H9 (cell line): ENCODE measurements around the gene PRPF6. TPM values are rescaled to one million over a fixed set of nuclear protein-coding genes. Genes with fewer than 3 reads are reported as not detected.

Experiments used
- DNase-seq: peaks from one replicate; pipeline ENCODE4 v3.0.0-alpha.2; 2017
- H2AFZ ChIP-seq: one replicate; pipeline ENCODE4 v1.6.1; 2013; ENCODE audit warnings: mild to moderate bottlenecking, low read length, control low read depth, moderate library complexity
- H2AK5ac ChIP-seq: 2 replicates; pipeline ENCODE4 v1.6.1; 2013; ENCODE audit warnings: low read length, control low read depth, mixed read lengths; ENCODE audit not compliant: insufficient read length
- H2BK120ac ChIP-seq: one replicate; pipeline ENCODE4 v1.6.1; 2013; ENCODE audit warnings: low read depth, mild to moderate bottlenecking, low read length, control low read depth, inconsistent platforms; ENCODE audit not compliant: poor library complexity, severe bottlenecking
- H2BK12ac ChIP-seq: 2 replicates; pipeline ENCODE4 v1.6.1; 2013; ENCODE audit warnings: low read length, control low read depth, mixed read lengths, low read depth; ENCODE audit not compliant: insufficient read length
- H2BK15ac ChIP-seq: 2 replicates; pipeline ENCODE4 v1.6.1; 2013; ENCODE audit warnings: low read depth, low read length, control low read depth
- H2BK20ac ChIP-seq: one replicate; pipeline ENCODE4 v1.6.1; 2013; ENCODE audit warnings: low read depth, mild to moderate bottlenecking, low read length, control low read depth, inconsistent platforms; ENCODE audit not compliant: poor library complexity, severe bottlenecking
- H2BK5ac ChIP-seq: 2 replicates; pipeline ENCODE4 v1.6.1; 2013; ENCODE audit warnings: low read length, control low read depth, mixed read lengths; ENCODE audit not compliant: insufficient read length
- H3K14ac ChIP-seq: 2 replicates; pipeline ENCODE4 v1.6.1; 2013; ENCODE audit warnings: low read length, control low read depth; ENCODE audit not compliant: insufficient read depth
- H3K18ac ChIP-seq: 2 replicates; pipeline ENCODE4 v1.6.1; 2013; ENCODE audit warnings: low read depth, mild to moderate bottlenecking, mixed read lengths, low read length, control low read depth; ENCODE audit not compliant: insufficient read length
- H3K23ac ChIP-seq: 2 replicates; pipeline ENCODE4 v1.6.1; 2013; ENCODE audit warnings: low read length, control low read depth, mixed read lengths, low read depth; ENCODE audit not compliant: insufficient read length
- H3K23me2 ChIP-seq: 2 replicates; pipeline ENCODE4 v1.6.1; 2013; ENCODE audit warnings: low read depth, mild to moderate bottlenecking, mixed read lengths, low read length, control low read depth; ENCODE audit not compliant: insufficient read length, poor library complexity, severe bottlenecking
- H3K27ac ChIP-seq: 2 replicates; pipeline ENCODE4 v1.5.1; 2013; ENCODE audit warnings: low read length, control low read depth, mixed read lengths, low read depth; ENCODE audit not compliant: insufficient read length
- H3K27me3 ChIP-seq: 2 replicates; pipeline ENCODE4 v1.6.1; 2013; ENCODE audit warnings: low read length, control low read depth, inconsistent platforms; ENCODE audit not compliant: insufficient read depth
- H3K4ac ChIP-seq: 2 replicates; pipeline ENCODE4 v1.6.1; 2013; ENCODE audit warnings: low read depth, mild to moderate bottlenecking, control low read depth, inconsistent platforms, low read length, moderate library complexity
- H3K4me1 ChIP-seq: 2 replicates; pipeline ENCODE4 v1.6.1; 2013; ENCODE audit warnings: low read length, control low read depth, inconsistent platforms; ENCODE audit not compliant: insufficient read depth
- H3K4me2 ChIP-seq: 2 replicates; pipeline ENCODE4 v1.6.1; 2013; ENCODE audit warnings: low read length, control low read depth, mixed read lengths; ENCODE audit not compliant: insufficient read length, insufficient read depth
- H3K56ac ChIP-seq: 2 replicates; pipeline ENCODE4 v1.6.1; 2013; ENCODE audit warnings: low read depth, mild to moderate bottlenecking, mixed read lengths, low read length, control low read depth; ENCODE audit not compliant: insufficient read length
- H3K79me1 ChIP-seq: 2 replicates; pipeline ENCODE4 v1.6.1; 2013; ENCODE audit warnings: low read depth, mild to moderate bottlenecking, moderate library complexity, low read length, control low read depth, inconsistent platforms; ENCODE audit not compliant: insufficient read depth, poor library complexity, severe bottlenecking
- H3K79me2 ChIP-seq: 2 replicates; pipeline ENCODE4 v1.6.1; 2013; ENCODE audit warnings: low read length, control low read depth, inconsistent platforms; ENCODE audit not compliant: insufficient read depth
- H3K9ac ChIP-seq: 2 replicates; pipeline ENCODE4 v1.6.1; 2013; ENCODE audit warnings: low read length, control low read depth, mixed read lengths; ENCODE audit not compliant: insufficient read length; ENCODE audit errors: extremely low read depth
- H3K9me3 ChIP-seq: one replicate; pipeline ENCODE4 v1.6.1; 2013; ENCODE audit warnings: low read depth, low read length, inconsistent platforms; ENCODE audit not compliant: control insufficient read depth
- H3T11ph ChIP-seq: one replicate; pipeline ENCODE4 v1.6.1; 2013; ENCODE audit warnings: mild to moderate bottlenecking, low read length, control low read depth, inconsistent platforms
- H4K20me1 ChIP-seq: one replicate; pipeline ENCODE4 v1.6.1; 2013; ENCODE audit not compliant: control insufficient read depth, insufficient read length, insufficient read depth
- H4K5ac ChIP-seq: 2 replicates; pipeline ENCODE4 v1.6.1; 2013; ENCODE audit warnings: low read depth, mild to moderate bottlenecking, mixed read lengths, low read length, control low read depth; ENCODE audit not compliant: insufficient read length
- H4K8ac ChIP-seq: replicated peaks from 2 replicates; pipeline ENCODE4 v1.6.1; 2013; ENCODE audit warnings: low read length, control low read depth, mixed read lengths, low read depth; ENCODE audit not compliant: insufficient read length
- H4K91ac ChIP-seq: 2 replicates; pipeline ENCODE4 v1.6.1; 2013; ENCODE audit warnings: low read depth, mild to moderate bottlenecking, moderate library complexity, mixed read lengths, low read length, control low read depth; ENCODE audit not compliant: insufficient read length
- H3K27ac Mint-ChIP-seq, 3 experiments: 2 replicates in 2 of 3; 3 replicates in 1 of 3; pipeline ENCODE4 v1.8.0; 2020 to 2021; ENCODE audit warnings: mixed read lengths in 3 of 3, mild to moderate bottlenecking in 1 of 3, moderate library complexity in 1 of 3
- H3K27me3 Mint-ChIP-seq: 2 replicates; pipeline ENCODE4 v1.8.0; 2021; ENCODE audit warnings: low read depth, mild to moderate bottlenecking, moderate library complexity, mixed read lengths
- H3K36me3 Mint-ChIP-seq, 3 experiments: 2 replicates in 2 of 3; 3 replicates in 1 of 3; pipeline ENCODE4 v1.8.0; 2020 to 2021; ENCODE audit warnings: low read depth in 3 of 3, mixed read lengths in 3 of 3; ENCODE audit not compliant: insufficient read depth in 1 of 3
- H3K4me1 Mint-ChIP-seq, 2 experiments: 2 replicates each; pipeline ENCODE4 v1.8.0; 2020; ENCODE audit warnings: mixed read lengths in 2 of 2
- H3K4me3 Mint-ChIP-seq, 2 experiments: 2 replicates in 1 of 2; 3 replicates in 1 of 2; pipeline ENCODE4 v1.8.0; 2020 to 2021; ENCODE audit warnings: mild to moderate bottlenecking in 2 of 2, mixed read lengths in 2 of 2, moderate library complexity in 1 of 2
- H3K9me3 Mint-ChIP-seq, 2 experiments: 2 replicates in 1 of 2; 3 replicates in 1 of 2; pipeline ENCODE4 v1.8.0; 2020; ENCODE audit warnings: mild to moderate bottlenecking in 2 of 2, mixed read lengths in 2 of 2, moderate library complexity in 1 of 2
- CTCF ChIP-seq: fragments of 200-600 bp; sonication (generic); conservative IDR thresholded peaks from 3 replicates; pipeline ENCODE4 v1.8.0; 2021; ENCODE audit warnings: antibody characterized with exemption, mild to moderate bottlenecking
- WGBS: extraction: QIAGEN DNeasy Blood & Tissue Kit; methylation state at CpG from one replicate; pipeline ENCODE4 v1.1.7; 2013; ENCODE audit warnings: missing lambda C conversion rate, low lambda C conversion rate, mixed read lengths; ENCODE audit not compliant: insufficient read length; ENCODE audit errors: extremely low coverage; 5-methylcytosine and 5-hydroxymethylcytosine counted together
- total RNA-seq: library from RNA; stranded (reverse); gene quantifications from 2 replicates; pipeline ENCODE4 v1.2.1, GENCODE V29; 2021

The PRPF6 gene
- total RNA-seq, 1 experiment from 2014 or later, result 87.9 TPM

- Histone ChIP-seq H4K8ac (no peak overlapping the region), H2BK15ac (no peak overlapping the region), H3K27me3 (peaks cover 2% of the 10 kb centered on the region; the same call in 1 of the 2 replicates), H3K79me1 (no peaks in the 10 kb centered on the region), H2AK5ac (no peak overlapping the region), H3K23ac (no peak overlapping the region), H3K79me2 (no peaks in the 10 kb centered on the region), H2BK20ac (no peak overlapping the region), H3K4me2 (peak overlapping the region; percentile 49), H3K18ac (no peak overlapping the region), H4K5ac (no peak overlapping the region), H4K20me1 (no peaks in the 10 kb centered on the region), H2BK12ac (no peak overlapping the region), H4K91ac (no peak overlapping the region), H3K4me1 (no peaks in the 10 kb centered on the region; the same call in 1 of the 2 replicates), H3K14ac (no peak overlapping the region), H3K4ac (no peak overlapping the region), H3K27ac (no peak overlapping the region), H3K56ac (no peak overlapping the region), H2BK5ac (no peak overlapping the region), H3K23me2 (peaks cover 16% of the 10 kb centered on the region), H3T11ph (no peak overlapping the region), H2AFZ (no peak overlapping the region), H3K9me3 (no peaks in the 10 kb centered on the region), H2BK120ac (no peak overlapping the region), H3K9ac (no peak overlapping the region)
- H3K27me3 Mint-ChIP-seq, result peaks cover 32% of the 10 kb centered on the region
- H3K4me3 Mint-ChIP-seq, result peak overlapping the region; percentile 59 to 77
- no peaks in the 10 kb centered on the region for H3K36me3 Mint-ChIP-seq
- H3K4me1 Mint-ChIP-seq, result peaks cover 29 to 36% of the 10 kb centered on the region in 2 experiments
- no peak for DNase-seq
- H3K9me3 Mint-ChIP-seq, result no peaks in the 10 kb centered on the region
- WGBS, result no CpG with 5 or more reads among the region's 4 CpGs
- TF ChIP-seq CTCF, result no peak
- no peak overlapping the region; a peak in 1 of 7 replicates for H3K27ac Mint-ChIP-seq
Measured at GRCh38 chr20:64078934-64079272, 98.0 kb downstream of the PRPF6 start.
